ENCODE data around the gene GORASP1.
A peak's percentile ranks its signal among the peaks of the same experiment; 100 is the strongest.
"Not testable (repeated sequence)": the region's sequence is repeated elsewhere in the genome, so short reads cannot be mapped to it uniquely, and the experiment has no call there.

Gene GORASP1

DNA sequence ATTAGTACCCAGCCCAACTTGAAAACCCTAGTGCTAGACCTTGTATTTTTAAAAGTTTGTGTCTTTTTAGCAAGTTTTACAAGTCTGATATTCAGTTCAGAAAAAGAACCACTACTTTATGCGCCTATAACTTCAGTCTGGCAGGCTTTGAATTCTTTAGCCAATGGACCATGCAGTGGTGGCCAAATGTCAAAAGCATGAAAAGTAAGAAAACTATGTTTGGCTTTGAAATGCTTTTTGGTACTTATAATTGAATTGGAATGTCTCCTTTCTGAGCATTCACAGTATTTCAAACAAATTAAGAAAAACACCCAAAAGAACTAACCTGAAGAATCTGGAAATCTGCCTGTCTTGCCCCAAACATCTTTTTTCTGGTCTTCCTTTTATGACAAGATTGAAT is 42.8 kb downstream of the GORASP1 start:
- no peak for DNase-seq (ENCODE audit: low spot score)

DNA sequence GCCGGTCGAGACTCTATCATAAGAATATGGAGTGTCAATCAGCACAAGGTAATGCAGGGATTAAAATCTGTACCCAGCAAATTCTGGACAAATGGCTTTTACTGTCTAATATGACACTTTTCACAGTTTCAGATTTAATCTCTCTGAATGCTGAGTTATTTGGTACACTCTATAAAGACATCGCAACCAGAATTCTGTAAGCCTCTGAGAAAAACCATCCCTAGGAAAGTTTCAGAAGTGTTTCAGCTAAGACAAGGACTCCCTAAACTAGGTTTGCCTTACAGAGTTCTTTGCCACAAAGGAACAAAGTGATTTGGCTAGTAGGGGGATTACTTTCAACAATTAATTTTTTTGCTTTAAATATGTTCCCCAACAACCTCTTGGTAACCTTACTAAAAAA is 44.3 kb downstream of the GORASP1 start:
- DNase-seq (ENCODE audit: low spot score), result no peak

DNA sequence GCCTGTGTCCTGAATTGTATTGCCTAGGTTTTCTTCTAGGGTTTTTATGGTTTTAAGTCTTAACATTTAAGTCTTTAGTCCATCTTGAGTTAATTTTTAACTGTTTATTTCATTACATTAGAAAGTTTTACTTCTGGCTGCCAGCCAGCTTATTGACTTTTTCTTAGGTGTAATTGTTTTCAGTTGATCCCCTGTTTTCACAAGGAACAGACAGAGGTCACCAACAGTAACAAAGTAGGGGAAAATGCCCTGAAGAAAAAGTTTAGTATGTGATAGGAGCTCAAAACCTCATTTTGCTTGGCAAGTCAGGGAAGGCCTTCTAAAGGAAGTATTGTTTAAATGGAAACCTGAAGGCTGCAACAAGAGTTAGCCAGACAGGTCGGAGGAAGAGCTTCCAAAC is 45.2 kb downstream of the GORASP1 start:
- DNase-seq (ENCODE audit: low spot score), result no peak

DNA sequence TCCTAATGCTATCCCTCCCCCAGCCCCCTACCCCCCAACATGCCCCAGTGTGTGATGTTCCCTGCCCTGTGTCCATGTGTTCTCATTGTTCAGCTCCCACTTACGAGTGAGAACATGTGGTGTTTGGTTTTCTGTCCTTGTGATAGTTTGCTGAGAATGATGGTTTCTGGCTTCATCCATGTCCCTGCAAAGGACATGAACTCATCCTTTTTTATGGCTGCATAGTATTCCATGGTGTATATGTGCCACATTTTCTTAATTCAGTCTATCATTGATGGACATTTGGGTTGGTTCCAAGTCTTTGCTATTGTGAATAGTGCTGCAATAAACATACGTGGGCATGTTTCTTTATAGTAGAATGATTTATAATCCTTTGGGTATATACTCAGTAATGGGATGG is 46.2 kb downstream of the GORASP1 start:
- not testable (repeated sequence) for DNase-seq (ENCODE audit: low spot score)

DNA sequence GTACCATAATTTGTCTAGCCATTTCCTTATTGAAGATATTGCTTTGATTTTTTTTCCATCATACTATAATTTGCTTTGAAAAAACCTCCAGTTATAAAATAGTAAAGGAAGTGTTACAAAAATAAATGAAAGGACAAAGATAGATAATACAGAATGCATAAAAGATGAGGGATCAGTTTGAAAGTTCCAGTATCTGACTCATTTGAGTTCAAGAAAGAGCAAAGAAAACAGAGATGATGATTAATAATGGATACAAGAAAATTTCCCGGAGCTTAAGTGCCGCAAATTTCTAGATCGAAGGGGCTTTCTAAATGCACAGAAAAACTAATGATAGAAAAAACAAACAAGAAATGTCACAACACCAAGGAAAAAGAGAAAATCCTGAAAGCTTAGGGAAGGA is 51.3 kb downstream of the GORASP1 start:
- DNase-seq (ENCODE audit: low spot score), result no peak

DNA sequence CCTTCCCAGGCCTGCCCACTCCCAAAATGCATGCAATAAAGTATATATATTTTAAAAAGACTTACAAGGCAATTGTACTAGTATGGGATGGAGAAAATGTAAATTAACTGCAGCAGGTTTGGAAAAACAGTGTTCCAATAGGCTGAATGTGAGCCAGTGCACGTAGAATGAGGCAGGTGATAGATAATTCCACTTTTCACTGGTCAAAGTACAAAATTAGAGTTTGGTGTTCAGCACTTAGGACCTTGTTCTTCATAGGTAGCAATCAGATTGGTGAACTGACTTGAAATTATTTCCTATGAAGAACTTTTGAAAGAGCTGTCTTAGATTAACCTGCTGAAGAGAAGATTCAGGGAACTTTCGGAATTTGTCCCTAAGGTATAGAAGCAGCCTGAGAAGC is 53.7 kb downstream of the GORASP1 start:
- DNase-seq (ENCODE audit: low spot score), result no peak

DNA sequence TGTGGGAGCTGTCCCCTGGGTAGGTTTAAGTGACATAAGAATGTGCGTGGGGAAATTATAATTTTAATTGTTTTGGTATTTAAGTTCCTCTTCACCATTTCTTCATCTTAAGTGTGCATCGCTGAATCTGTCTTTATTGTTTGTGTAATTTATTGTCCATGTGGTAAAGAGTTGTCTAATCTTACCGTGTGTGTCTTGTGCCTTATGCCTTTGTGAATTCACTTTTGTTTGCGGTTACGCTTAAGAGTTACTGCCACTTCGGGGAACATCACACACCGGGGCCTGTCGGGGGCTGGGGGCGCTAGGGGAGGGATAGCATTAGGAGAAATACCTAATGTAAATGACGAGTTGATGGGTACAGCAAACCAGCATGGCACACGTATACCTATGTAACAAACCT is 54.8 kb downstream of the GORASP1 start:
- no peak for DNase-seq (ENCODE audit: low spot score)

DNA sequence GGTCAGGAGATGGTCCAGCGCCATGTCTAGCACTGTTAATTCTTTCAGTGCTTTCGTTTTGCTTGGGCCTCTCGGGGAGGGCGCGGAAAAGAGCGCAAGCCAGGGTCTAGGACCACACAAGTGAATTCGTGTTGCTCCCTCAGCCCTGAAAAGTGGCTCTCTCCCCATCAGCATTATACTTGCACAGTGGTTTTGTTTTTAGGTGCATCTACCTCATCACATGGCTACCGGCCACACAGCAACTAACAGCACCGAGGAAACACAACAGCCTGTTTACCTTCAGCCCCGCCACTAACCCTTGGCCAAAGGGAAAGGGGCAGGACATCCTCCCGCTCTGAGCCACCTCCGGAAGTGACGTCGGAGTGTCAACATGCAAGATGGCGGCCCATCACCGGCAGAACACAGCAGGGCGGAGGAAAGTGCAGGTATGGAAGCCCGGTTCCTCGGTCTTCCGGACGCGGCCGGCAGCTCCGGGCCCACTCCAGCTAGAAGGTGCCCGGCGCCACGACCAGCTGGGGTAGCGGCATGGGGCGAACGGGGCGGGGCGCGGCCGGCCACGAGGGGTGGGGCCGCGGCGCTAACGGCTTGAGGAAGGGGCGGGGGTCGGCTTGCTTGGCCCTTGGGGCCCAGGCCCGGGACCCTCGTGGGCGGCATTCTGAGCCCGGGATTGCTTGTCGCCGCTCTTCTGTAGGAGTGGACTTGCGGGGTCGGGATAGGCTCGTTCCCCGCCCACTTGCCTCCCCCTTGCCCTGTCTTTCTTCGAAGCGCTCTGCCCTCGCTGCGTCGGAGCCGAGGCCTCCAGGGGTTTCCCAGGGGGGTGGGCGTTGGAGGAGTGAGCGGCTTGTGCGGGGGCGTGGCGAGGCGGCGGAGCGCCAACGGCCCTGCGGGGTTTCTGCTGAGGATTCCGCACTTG is 55.5 kb downstream of the GORASP1 start, which contains the start of the genes SCN11A and WDR48:
Gene SCN11A, minus strand, starts transcription at position 296 of the 913 bp plus-strand sequence. CDS start 101,582 bp downstream, outside the sequence.
Gene WDR48, plus strand, starts transcription at position 368 of the 913 bp plus-strand sequence. Its CDS starts 10 bp downstream, at position 378.
- peak; percentile 88 for DNase-seq (ENCODE audit: low spot score)

DNA sequence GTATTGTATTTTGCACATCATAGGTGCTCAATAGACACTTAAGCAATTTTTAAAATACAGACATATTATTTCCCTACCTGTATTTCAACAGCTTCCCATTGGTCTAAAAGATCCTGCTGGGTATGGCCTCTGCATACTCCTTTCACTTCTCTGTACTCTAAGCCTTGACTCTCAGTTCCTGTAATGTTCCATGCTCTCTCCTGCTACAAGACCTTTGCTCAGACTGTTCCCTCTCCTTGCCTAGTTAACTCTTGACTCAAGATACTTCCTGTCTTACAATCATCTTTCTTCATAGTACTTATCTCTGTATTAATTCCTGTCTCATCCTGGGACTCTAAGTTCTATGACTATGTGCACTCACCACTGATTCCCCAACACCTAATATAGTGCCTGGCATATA is 57.4 kb downstream of the GORASP1 start:
- DNase-seq (ENCODE audit: low spot score), result peak; percentile 27

Data from germinal center (tissue), 1 donor.